Measurements from ENCODE around the gene OR2H2.

OR2H2 gene

DNA sequence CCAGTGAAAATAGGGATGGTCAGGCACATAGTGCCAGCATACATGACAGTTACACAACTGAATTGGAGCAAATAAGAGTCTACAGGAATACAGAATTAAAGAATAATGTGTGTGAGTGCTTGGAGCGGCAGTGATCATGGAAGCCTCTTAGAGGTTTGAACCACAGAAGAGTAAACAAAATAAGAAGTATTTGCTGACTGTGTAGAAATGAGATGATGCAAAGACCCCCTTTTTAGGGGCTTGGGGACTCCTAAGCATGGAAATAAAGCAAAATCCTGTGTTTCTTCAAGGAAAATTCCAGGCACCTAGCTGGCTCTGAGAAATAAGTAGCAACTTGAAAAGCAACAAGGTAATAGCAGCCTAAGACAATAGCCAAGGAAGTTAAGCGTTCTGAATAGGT lies 6.8 kb downstream of the OR2H2 start:
- DNase-seq (ENCODE audit: low read depth, low spot score) = no peak

DNA sequence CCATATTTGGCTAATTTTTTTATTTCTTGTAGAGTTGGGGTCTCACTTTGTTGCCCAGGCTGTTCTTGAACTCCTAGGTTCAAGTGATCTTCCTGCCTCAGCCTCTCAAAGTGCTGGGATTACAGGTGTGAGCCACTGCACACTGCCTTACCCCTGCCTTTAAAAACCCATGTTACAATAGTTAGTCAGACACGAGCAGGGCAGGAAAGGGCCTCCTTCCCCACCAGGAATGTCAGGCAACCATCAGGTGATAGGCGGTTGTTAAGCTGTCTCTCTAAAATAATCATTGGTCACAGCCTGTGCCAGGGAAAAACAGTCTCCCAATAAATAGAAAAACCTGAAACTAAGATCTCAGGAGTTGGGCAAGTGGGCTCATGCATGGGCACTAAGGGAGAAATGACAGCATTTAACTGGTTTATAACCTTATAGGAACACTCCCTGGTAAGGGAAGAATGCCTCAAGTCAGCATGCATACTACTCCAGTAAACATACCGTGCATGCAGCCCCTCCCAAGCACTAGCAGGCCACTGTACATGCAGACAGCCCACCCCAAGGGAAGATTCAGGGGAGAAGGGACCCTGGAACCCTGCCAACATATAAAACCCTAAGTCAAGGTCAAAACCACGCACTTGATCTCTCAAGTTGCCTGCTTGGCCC lies 8.4 kb downstream of the OR2H2 start:
- no peak for DNase-seq (ENCODE audit: low read depth, low spot score)

DNA sequence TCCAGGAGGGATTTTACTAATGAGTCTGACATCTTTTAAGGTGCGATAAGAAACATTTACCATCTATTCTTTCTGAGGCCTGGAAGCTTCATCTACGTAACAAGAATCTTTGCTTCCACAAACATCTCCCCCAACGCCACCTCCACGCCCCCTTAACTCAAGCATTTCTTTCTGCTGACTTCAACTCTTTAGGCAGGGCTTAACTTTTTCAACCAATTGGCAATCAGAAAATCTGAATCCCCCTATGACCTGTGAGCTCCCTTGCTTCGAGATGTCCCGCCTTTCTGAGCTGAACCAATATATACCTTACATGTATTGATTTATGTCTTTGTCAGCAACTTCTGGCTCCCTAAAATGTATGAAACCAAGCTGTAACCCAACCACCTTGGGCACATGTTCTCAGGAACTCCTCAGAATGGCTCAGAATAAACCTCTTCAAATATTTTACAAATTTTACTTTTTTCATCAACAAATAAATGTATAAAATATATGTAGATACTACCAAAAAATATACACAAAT lies 11.5 kb downstream of the OR2H2 start:
- DNase-seq (ENCODE audit: low read depth, low spot score) = no peak

DNA sequence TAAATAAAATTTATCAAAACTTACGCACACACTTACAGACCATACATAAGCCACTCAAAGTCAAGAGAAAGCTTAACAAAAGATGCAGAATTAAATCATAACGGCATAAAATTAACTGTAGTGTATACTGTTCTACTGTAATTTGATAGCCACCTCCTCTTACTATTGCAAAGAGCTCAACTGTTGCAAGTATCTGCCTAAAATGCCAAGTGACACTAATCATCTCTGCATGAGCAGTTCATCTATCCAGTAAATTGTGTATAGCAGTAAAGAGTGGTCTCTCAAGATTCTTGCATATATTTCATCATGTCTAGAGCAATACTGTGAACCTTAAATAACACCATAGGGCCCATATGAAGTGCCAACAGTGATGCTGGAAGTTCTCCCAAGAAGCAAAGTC lies 12.3 kb downstream of the OR2H2 start:
- DNase-seq (ENCODE audit: low read depth, low spot score) = no peak

- no peak for DNase-seq (ENCODE audit: low read depth, low spot score)
These were observed 13.3 kb downstream of the OR2H2 start for GRCh38 chr6:29598172-29598747.

GRCh38 chr6:29602564-29603361 lies 17.8 kb downstream of the OR2H2 start:
- no peak for DNase-seq (ENCODE audit: low read depth, low spot score)

DNA sequence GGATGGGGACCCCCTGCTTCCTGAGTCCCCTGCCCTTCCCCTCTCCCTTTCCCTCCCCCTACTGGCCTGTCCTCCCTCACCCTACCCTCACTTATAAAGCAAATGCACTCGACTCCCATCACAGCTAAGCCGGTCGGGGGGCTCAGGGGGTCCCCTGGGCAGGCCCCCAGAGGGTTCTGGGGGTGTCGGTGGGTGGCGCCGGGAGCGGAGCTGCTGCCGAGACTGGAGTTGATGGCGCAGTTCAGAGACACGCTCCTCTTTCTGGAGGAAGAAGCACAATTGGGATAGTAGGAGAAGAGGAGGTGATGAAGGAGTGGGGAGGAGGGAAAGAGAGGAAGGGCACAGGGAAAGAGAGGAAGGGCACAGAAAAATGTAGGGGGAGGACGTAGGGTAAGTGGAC lies 18.5 kb downstream of the OR2H2 start:
- DNase-seq (ENCODE audit: low read depth, low spot score) = no peak

- DNase-seq (ENCODE audit: low read depth, low spot score) = no peak
These were observed 19.0 kb downstream of the OR2H2 start for GRCh38 chr6:29603930-29604329.

DNA sequence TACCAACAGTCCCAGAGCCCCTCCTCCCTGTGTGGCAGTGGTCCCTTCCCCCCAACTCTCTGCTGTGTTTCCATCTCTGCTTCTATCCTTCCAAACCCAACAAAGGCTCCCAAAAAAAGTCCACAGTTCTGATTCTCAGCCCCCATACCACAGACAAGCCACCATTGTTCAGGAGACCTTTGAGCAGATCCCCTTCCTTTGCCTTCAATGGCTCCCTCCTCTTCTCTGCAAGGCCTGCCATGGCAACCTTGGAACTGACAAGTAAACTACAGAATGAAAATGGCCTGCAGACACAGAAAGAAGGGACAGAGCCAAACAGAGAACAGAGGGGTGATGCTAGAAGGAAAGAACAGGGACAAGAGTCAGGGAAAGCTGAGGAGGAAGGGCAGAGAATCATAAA lies 23.2 kb downstream of the OR2H2 start:
- no peak for DNase-seq (ENCODE audit: low read depth, low spot score)

DNA sequence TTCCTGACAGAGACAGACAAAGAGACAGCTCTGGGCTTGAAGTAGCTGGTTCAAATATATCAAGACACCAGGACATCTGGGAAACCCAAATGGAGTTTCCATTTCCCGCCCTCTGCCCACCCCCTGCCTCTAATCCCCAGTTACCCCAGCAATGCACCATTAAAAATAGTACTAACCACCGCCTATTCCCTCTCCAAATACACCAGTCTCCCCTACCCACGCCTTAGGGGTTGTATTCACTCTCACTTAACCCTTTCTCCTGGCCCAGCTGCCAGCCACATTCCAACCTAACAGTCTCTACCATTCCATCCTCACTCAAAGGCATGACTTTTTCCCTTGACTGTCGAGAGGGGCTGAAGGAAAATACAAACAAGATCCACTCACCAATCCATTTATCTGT lies 25.6 kb downstream of the OR2H2 start:
- no peak for DNase-seq (ENCODE audit: low read depth, low spot score)

GRCh38 chr6:29611426-29611825 lies 26.5 kb downstream of the OR2H2 start:
- DNase-seq (ENCODE audit: low read depth, low spot score) = no peak

DNA sequence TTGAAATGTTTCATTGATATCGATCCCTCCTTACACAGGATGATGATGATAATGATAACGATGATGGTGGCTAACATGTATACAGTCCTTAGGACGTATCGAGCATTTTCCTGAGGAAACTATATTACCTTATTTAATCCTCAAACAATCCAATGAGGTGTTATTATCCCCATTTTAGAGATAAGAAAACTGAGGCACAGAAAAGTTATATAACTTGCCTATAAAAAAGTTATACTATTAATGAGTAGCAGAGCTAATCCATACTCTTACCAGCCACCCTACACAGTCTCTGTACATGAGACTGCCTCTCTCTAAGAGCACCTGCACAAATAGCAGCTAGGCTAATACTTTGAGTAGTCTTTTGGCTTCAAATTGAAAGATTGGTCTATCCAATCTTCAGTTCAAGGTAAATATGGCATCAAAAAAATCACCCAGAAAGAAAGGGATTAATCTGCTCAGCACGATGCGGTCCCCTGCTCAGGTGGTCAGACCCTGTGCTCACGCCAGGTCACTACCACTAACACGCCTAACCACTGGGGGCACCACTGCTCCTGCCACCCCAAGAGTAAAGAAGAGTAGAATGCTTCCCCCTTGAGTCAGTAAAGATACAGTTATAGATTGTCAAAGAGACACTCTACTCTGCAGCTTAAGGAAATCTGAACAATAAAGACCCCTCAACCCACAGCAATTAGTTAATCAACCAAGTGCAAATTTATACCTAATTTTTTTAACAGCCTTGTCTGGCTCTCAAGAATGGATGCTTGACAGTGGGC lies 33.0 kb downstream of the OR2H2 start:
- DNase-seq (ENCODE audit: low read depth, low spot score) = no peak

DNA sequence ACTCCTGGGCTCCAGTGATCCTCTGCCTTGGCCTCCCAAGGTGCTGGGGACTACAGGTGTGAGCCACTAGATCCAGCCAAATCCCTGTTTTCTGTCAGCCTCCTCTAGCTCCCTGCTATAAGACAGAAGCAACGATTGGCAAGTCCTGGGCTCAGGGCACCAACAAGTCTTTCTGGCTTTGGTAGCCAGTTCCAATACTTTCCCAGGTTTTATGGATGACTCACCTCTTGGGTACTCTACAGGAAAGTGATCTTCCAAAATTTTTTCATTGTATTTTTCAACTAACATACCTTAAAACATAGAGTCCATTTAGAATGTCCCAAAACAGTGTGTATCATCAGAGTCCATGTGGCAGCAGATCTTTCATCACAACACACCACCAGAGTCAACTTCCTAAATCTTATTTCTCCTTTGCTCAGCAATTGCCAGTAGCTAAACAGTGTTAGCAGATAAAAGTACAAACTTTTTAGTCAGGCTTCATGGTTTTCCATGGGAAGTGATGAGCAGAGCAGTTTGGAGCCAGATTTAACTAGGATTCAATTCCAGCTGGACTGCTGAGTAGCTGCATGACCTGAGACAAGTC lies 34.7 kb downstream of the OR2H2 start:
- DNase-seq (ENCODE audit: low read depth, low spot score) = no peak

DNA sequence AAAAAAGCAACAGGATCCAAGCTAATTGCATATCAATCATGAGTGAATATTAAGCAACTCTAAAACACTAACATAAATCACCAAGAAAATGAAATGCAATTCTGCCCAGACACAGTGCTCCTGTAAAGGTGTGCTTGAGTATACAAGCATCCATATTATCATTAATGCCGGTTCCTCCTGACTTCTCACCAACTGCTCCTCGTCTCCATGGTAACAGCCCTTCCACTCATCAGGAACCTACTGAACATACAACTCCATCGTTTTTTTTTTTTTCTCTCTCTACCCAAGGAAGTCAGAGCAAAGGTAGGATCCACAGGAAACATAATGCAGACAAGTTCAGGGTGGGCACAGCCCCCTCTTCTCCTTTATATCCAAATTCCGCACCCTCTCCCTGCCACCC lies 35.7 kb downstream of the OR2H2 start:
- DNase-seq (ENCODE audit: low read depth, low spot score) = no peak

- no peak for DNase-seq (ENCODE audit: low read depth, low spot score)
These were observed 39.6 kb downstream of the OR2H2 start for GRCh38 chr6:29624520-29624961.

GRCh38 chr6:29625337-29625930 lies 40.5 kb downstream of the OR2H2 start:
- DNase-seq (ENCODE audit: low read depth, low spot score) = no peak

DNA sequence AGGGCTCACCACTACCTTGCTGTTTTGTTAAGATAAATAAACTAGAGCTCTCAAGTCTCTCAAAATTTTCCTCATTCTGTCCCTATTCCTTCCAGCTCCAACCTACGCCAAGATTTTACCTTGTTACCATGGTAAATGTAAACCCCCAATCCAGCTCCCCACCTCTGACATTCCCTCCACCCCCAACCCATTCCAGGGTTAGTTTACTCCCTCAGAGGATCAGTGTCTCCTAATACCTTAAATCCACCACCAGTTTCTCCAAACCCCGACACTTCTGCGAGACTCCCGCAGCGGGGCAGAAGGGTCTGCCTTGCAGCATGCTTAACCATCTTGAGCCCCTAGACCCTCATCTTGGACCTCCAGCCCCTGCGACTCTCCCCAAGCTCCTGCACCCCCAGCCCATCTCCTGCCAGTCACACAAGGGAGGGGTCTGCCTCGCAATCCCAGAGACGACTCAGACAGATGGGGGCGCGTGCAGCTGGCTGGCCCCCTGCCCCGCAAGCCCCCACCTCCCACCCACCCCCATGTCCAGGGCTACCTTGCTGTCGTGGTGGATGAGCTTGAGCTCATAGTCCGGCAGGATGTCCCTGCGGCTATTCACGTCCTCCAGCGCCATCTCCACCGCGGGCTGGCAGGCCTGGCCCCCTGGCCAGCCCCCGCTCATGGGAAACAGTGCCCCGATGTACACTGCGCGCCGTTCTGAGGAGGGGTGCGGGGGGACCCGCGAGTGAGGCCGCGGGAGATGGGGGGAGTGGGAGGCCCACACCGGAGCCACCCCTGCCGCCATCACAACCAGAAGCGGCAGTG lies 42.2 kb downstream of the OR2H2 start:
- no peak for DNase-seq (ENCODE audit: low read depth, low spot score)

GRCh38 chr6:29627755-29628418 lies 43.0 kb downstream of the OR2H2 start:
- DNase-seq (ENCODE audit: low read depth, low spot score) = peak; percentile 6

GRCh38 chr6:29628419-29629281 lies 43.7 kb downstream of the OR2H2 start:
- DNase-seq (ENCODE audit: low read depth, low spot score) = peak; percentile 16
